Activated naive CD8-positive, alpha-beta T cell (primary cell): ENCODE results near the gene CNN3.

ENCODE experiments used
- H3K27ac Mint-ChIP-seq: one replicate; pipeline ENCODE4 v1.8.0; 2021; ENCODE audit warnings: mixed read lengths
- H3K27me3 Mint-ChIP-seq: one replicate; pipeline ENCODE4 v1.8.0; 2021; ENCODE audit warnings: mixed read lengths
- H3K36me3 Mint-ChIP-seq: one replicate; pipeline ENCODE4 v1.8.0; 2021; ENCODE audit warnings: mixed read lengths
- H3K4me1 Mint-ChIP-seq: one replicate; pipeline ENCODE4 v1.8.0; 2021; ENCODE audit warnings: low read depth, mixed read lengths
- H3K4me3 Mint-ChIP-seq: one replicate; pipeline ENCODE4 v1.8.0; 2021; ENCODE audit warnings: mild to moderate bottlenecking, mixed read lengths
- H3K9me3 Mint-ChIP-seq: one replicate; pipeline ENCODE4 v1.8.0; 2021; ENCODE audit warnings: low read depth, mixed read lengths

The CNN3 gene

GRCh38 chr1:94872771-94873495 is 54.0 kb downstream of the CNN3 start:
- Mint-ChIP-seq H3K4me1 (peaks cover 3% of the 10 kb centered on the region), H3K27ac (no peak overlapping the region), H3K4me3 (no peak overlapping the region), H3K36me3 (peaks cover 2% of the 10 kb centered on the region), H3K27me3 (no peaks in the 10 kb centered on the region), H3K9me3 (no peaks in the 10 kb centered on the region)

- H3K9me3 Mint-ChIP-seq = no peaks in the 10 kb centered on the region
- no peak overlapping the region for H3K4me3 Mint-ChIP-seq
- H3K27ac Mint-ChIP-seq = no peak overlapping the region
- H3K36me3 Mint-ChIP-seq = no peaks in the 10 kb centered on the region
- H3K4me1 Mint-ChIP-seq = peaks cover 3% of the 10 kb centered on the region
- no peaks in the 10 kb centered on the region for H3K27me3 Mint-ChIP-seq
Measured at GRCh38 chr1:94871031-94871430, 55.9 kb downstream of the CNN3 start.

DNA sequence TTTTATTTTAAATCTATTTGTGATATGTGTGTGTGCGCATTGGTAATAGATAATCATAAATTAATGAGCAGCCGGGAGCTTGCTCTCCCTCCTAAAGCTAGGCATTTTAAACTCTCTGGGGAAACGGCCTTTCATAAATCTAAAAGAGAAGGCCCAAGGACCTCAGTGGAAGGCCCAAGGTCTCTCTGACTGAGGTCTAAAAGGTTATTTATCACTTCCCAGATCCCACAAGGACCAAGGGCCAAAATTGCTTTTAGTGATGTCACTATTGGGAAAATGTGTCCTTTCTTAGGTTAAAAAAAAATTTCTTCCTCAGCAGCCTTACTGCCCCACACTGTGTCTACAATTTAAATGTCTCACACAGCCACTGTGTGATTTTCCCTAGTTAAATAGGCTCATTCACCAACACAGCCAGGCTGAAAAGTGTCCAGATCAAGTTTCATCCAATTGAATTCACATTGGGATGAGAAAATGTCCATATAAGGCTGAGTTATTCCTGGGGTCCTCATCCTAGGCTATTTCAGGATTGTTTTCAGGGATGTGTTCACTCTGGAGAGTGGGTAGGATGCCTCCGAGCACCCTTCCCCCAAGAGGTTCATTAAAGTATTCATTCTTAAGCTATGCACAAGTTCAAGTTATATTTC is 60.6 kb downstream of the CNN3 start:
- no peaks in the 10 kb centered on the region for H3K9me3 Mint-ChIP-seq
- H3K27me3 Mint-ChIP-seq = no peaks in the 10 kb centered on the region
- no peaks in the 10 kb centered on the region for H3K36me3 Mint-ChIP-seq
- no peak overlapping the region for H3K27ac Mint-ChIP-seq
- no peaks in the 10 kb centered on the region for H3K4me1 Mint-ChIP-seq
- H3K4me3 Mint-ChIP-seq = no peak overlapping the region

DNA sequence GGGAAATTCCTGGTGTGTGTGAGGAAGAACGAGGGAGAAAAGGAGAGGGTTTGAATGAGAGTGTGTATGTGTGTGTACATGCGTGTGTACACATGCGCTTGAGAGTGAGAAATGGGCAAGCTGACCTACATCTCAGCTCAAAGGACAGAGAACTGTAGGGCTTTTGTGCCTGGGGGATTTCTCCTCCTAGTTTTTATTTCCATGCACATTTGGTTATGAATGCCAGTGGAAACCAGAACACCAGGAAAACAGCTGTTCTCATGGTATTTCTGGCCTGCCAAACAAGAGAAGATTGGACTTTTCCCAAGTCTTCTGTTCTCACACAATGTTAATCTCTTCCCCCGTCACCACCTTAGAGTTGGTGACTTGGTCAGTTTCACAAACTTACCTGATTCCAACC is 61.5 kb downstream of the CNN3 start:
- no peaks in the 10 kb centered on the region for H3K36me3 Mint-ChIP-seq

GRCh38 chr1:94864821-94865220 is 62.1 kb downstream of the CNN3 start:
- no peaks in the 10 kb centered on the region for H3K27me3 Mint-ChIP-seq
- H3K4me3 Mint-ChIP-seq = no peak overlapping the region
- no peak overlapping the region for H3K27ac Mint-ChIP-seq
- H3K9me3 Mint-ChIP-seq = no peaks in the 10 kb centered on the region
- H3K36me3 Mint-ChIP-seq = no peaks in the 10 kb centered on the region
- H3K4me1 Mint-ChIP-seq = no peaks in the 10 kb centered on the region

More for the DNA sequence above, 61.5 kb downstream of the CNN3 start:
- no peak overlapping the region for H3K27ac Mint-ChIP-seq
- no peaks in the 10 kb centered on the region for H3K9me3 Mint-ChIP-seq
- H3K4me1 Mint-ChIP-seq = no peaks in the 10 kb centered on the region
- H3K27me3 Mint-ChIP-seq = no peaks in the 10 kb centered on the region
- no peak overlapping the region for H3K4me3 Mint-ChIP-seq

- H3K36me3 Mint-ChIP-seq = no peaks in the 10 kb centered on the region
- no peaks in the 10 kb centered on the region for H3K4me1 Mint-ChIP-seq
Measured at GRCh38 chr1:94863919-94864318, 63.0 kb downstream of the CNN3 start.

GRCh38 chr1:94863297-94863911 is 63.5 kb downstream of the CNN3 start:
- H3K36me3 Mint-ChIP-seq = no peaks in the 10 kb centered on the region
- H3K27ac Mint-ChIP-seq = no peak overlapping the region
- H3K4me1 Mint-ChIP-seq = no peaks in the 10 kb centered on the region
- H3K4me3 Mint-ChIP-seq = no peak overlapping the region
- no peaks in the 10 kb centered on the region for H3K9me3 Mint-ChIP-seq
- H3K27me3 Mint-ChIP-seq = no peaks in the 10 kb centered on the region

More at GRCh38 chr1:94863919-94864318, 63.0 kb downstream of the CNN3 start:
- no peaks in the 10 kb centered on the region for H3K9me3 Mint-ChIP-seq
- H3K27me3 Mint-ChIP-seq = no peaks in the 10 kb centered on the region
- H3K4me3 Mint-ChIP-seq = no peak overlapping the region
- no peak overlapping the region for H3K27ac Mint-ChIP-seq

DNA sequence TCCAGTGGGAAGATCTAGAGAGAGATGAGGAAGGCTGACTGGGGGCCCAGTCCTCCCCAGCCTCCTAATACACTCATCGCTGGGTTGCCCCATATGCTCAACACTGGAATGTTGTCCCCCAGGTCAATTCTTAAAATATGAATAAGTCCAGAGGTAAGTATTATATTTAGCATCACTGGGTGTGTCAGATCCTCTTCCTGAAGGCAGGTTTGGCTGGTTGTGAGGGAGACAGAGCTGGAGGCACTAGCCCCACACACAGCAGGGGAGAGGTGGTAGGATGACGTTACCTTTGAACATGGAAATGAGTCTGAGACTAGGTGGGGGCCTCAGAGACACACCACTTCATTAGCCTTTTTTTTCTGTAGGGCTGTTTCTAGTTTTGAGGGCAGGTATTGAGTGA is 64.2 kb downstream of the CNN3 start:
- Mint-ChIP-seq H3K9me3 (no peaks in the 10 kb centered on the region), H3K27me3 (no peaks in the 10 kb centered on the region), H3K27ac (no peak overlapping the region), H3K4me1 (no peaks in the 10 kb centered on the region), H3K36me3 (no peaks in the 10 kb centered on the region), H3K4me3 (no peak overlapping the region)

DNA sequence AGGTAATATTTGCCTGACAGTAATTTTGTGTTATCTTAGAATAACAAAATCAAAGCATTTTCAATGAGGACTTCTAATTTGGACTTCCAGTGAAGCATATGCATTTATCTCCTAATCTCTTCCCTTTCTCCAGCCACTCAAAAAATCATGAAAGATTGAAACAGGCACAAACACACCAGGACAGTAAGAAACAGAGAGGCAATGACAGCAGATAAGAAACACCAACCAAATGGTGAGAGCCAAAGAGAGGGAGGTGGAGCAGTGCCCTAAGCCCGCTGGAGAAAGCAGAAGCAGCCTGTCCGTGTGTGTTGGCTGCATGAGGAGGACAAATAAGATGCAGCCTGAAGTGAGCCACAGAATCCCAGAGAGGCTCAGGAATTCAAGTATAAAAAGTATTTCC is 67.7 kb downstream of the CNN3 start:
- Mint-ChIP-seq H3K4me1 (no peaks in the 10 kb centered on the region), H3K36me3 (no peaks in the 10 kb centered on the region), H3K27me3 (peaks cover 2% of the 10 kb centered on the region), H3K9me3 (no peaks in the 10 kb centered on the region), H3K4me3 (no peak overlapping the region), H3K27ac (no peak overlapping the region)

DNA sequence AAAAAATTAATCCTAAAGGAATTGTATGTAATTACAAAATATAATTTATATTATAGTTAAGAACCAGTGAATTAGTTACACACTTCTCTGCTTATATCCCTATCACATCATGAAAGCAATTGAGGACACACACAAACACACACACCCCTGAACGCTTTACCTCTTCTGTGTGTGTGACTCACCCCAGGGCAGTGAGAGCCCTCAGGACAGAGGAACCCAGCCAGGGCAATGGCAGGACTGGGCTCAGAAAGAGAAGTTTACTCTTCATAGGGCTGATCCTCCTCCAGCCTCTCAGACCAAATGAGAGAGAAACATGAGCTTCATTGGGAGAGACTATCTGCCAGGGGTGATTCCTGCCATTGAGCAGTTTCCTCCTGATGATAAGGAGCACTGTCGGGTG is 68.6 kb downstream of the CNN3 start:
- no peaks in the 10 kb centered on the region for H3K36me3 Mint-ChIP-seq
- peaks cover 2% of the 10 kb centered on the region for H3K27me3 Mint-ChIP-seq
- H3K4me1 Mint-ChIP-seq = no peaks in the 10 kb centered on the region

GRCh38 chr1:94856868-94857267 is 70.0 kb downstream of the CNN3 start:
- H3K27ac Mint-ChIP-seq = no peak overlapping the region
- H3K27me3 Mint-ChIP-seq = peaks cover 2% of the 10 kb centered on the region
- H3K9me3 Mint-ChIP-seq = no peaks in the 10 kb centered on the region
- no peaks in the 10 kb centered on the region for H3K36me3 Mint-ChIP-seq
- H3K4me3 Mint-ChIP-seq = no peak overlapping the region
- H3K4me1 Mint-ChIP-seq = no peaks in the 10 kb centered on the region

More for the DNA sequence above, 68.6 kb downstream of the CNN3 start:
- H3K4me3 Mint-ChIP-seq = no peak overlapping the region
- H3K9me3 Mint-ChIP-seq = no peaks in the 10 kb centered on the region
- no peak overlapping the region for H3K27ac Mint-ChIP-seq

GRCh38 chr1:94856004-94856403 is 70.9 kb downstream of the CNN3 start:
- H3K27me3 Mint-ChIP-seq = peaks cover 2% of the 10 kb centered on the region
- H3K27ac Mint-ChIP-seq = no peak overlapping the region
- H3K4me1 Mint-ChIP-seq = no peaks in the 10 kb centered on the region
- H3K9me3 Mint-ChIP-seq = no peaks in the 10 kb centered on the region
- no peak overlapping the region for H3K4me3 Mint-ChIP-seq
- H3K36me3 Mint-ChIP-seq = no peaks in the 10 kb centered on the region

GRCh38 chr1:94855307-94855700 is 71.6 kb downstream of the CNN3 start:
- H3K4me1 Mint-ChIP-seq = no peaks in the 10 kb centered on the region
- H3K36me3 Mint-ChIP-seq = no peaks in the 10 kb centered on the region
- H3K27me3 Mint-ChIP-seq = peaks cover 2% of the 10 kb centered on the region
- H3K9me3 Mint-ChIP-seq = no peaks in the 10 kb centered on the region
- no peak overlapping the region for H3K4me3 Mint-ChIP-seq
- no peak overlapping the region for H3K27ac Mint-ChIP-seq

DNA sequence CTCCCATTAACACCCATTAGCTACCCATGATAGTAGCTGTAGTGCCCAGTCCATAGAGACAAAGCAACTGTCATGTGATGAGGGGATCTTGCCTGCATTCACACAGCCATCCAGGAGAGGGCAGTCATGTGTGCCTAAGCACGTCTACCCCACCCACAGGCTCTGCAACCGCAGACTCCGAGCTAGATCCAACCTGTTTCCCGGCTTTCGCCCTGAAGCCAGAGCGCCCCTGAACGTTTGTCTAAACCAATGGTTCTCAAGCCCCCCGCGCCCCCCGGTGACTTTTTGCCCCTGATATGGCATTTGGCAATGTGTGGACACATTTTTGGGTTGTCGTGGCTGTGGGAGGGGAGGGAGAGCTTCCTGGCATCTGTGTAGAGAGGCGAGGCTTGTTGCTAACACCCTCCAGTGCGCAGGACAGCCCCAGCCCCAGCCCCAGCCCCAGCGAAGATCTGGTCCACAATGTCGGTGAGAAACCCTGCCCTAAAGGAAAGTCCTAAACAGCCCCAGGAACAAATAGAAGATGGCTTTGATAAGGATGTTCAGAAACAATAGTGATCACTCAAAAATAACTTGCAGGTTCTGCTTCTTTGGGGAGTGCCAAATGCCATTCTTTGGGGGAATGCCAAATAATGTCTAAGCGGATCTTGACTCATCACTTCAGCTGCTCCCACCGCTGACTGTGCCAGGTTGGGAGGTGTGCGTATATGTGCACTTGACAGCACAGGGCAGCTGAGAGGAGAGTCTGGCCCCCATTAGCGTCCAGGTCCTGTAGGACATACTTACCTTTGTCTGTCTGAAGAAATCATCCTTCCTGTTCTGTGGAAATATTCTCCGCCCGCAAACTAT is 72.2 kb downstream of the CNN3 start:
- Mint-ChIP-seq H3K4me1 (no peaks in the 10 kb centered on the region), H3K27ac (no peak overlapping the region), H3K9me3 (no peaks in the 10 kb centered on the region), H3K36me3 (no peaks in the 10 kb centered on the region), H3K4me3 (no peak overlapping the region), H3K27me3 (peaks cover 2% of the 10 kb centered on the region)

DNA sequence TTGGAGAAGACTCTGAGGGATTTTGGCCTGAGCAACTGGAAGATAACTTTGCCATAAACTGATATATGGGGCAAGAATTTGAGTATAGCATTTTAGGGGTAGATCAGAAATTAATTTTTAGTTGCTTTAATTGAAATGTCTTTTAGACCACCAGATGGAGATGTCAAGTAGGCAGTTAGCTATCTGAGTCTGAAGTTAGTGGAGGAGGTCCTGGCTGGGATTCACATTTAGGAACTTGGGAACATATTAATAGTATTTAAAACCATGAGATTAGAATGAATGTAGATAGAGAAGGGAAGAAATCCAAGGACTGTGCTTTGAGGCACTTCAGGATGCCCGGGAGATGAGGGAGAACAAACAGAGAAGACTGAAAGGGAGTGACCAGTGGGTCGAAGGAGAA is 74.1 kb downstream of the CNN3 start:
- no peaks in the 10 kb centered on the region for H3K9me3 Mint-ChIP-seq
- H3K36me3 Mint-ChIP-seq = no peaks in the 10 kb centered on the region
- H3K4me1 Mint-ChIP-seq = no peaks in the 10 kb centered on the region
- no peak overlapping the region for H3K27ac Mint-ChIP-seq
- no peak overlapping the region for H3K4me3 Mint-ChIP-seq
- peaks cover 2% of the 10 kb centered on the region for H3K27me3 Mint-ChIP-seq
